Measurements from ENCODE around the gene PDGFRB. TPM values are rescaled to one million over a fixed set of nuclear protein-coding genes. Genes with fewer than 3 reads are reported as not detected.

The PDGFRB gene
- total and polyA plus RNA-seq, 2 of the 4 experiments (the other 2 are of a cell fraction), result 108 to 124 TPM

GRCh38 chr5:150108711-150109514, 46.7 kb downstream of the PDGFRB start:
- H3K27me3 ChIP-seq (ENCODE audit: control insufficient read depth, insufficient read depth, low read length), result no peaks in the 10 kb centered on the region
- no peak overlapping the region for H3K4me2 ChIP-seq (ENCODE audit: low read depth, low read length)
- no peak overlapping the region for H2AFZ ChIP-seq (replicated peaks; ENCODE audit: low read length, poor library complexity)
- H3K36me3 ChIP-seq (ENCODE audit: control insufficient read depth, insufficient read depth, low read length), result peaks cover under 1% of the 10 kb centered on the region; the same call in 1 of the 2 replicates
- H2BK15ac ChIP-seq (ENCODE audit: low read depth, low read length), result peak overlapping the region; percentile 34; the same call in 1 of the 3 replicates
- WGBS, 2 experiments (ENCODE audit: extremely low coverage in 2 of 2, insufficient read length in 1 of 2), result 100% methylated on average over 1 of the region's 11 CpGs; no CpG with 5 or more reads in 1 of the 2 experiments
- peak overlapping the region; percentile 79 for H2BK120ac ChIP-seq (ENCODE audit: low read depth, low read length)
- DNase-seq (no peak), ATAC-seq (ENCODE audit: low read depth) (no peak)
- in situ Hi-C loops (cut with MboI; ENCODE audit: low sequenced_read_pairs), result no loop called here
- peak overlapping the region; percentile 86 for H3K14ac ChIP-seq (replicated peaks; ENCODE audit: low read depth, low read length)
- peaks cover 4% of the 10 kb centered on the region; the same call in 1 of the 2 replicates for H4K20me1 ChIP-seq (ENCODE audit: insufficient read depth, low read length)
- peak overlapping the region; percentile 74 for H2BK20ac ChIP-seq (ENCODE audit: low read depth, low read length)
- peak overlapping the region; percentile 48 for H2BK5ac ChIP-seq (ENCODE audit: low read depth, low read length, poor library complexity, severe bottlenecking)
- H2AK9ac ChIP-seq (replicated peaks; ENCODE audit: low read depth, low read length, poor library complexity), result peak overlapping the region; percentile 48
- peak overlapping the region; percentile 62 for H4K5ac ChIP-seq (ENCODE audit: low read depth, low read length)
- H3K4me3 ChIP-seq (ENCODE audit: insufficient read depth, low read depth, low read length), result no peak overlapping the region
- POLR2A ChIA-PET (ENCODE audit: unreplicated experiment), result interaction anchor here (0.8 kb wide), 1 partner anchor 109 kb away, joined by 5 read pairs; the partner anchor contains the start of genes HMGXB3 and TIGD6
- peaks cover 29% of the 10 kb centered on the region for H3K9me1 ChIP-seq (ENCODE audit: insufficient read depth, low read length)
- TF ChIP-seq POLR2A (IDR thresholded peaks at IDR 0.05; ENCODE audit: low read depth, low read length) (no peak), ELK1 (IDR thresholded peaks at IDR 0.05; ENCODE audit: borderline replicate concordance, low read depth, low read length) (no peak)
- intact Hi-C loops (cut with micrococcal nuclease), result loop anchor here (2.0 kb wide), 1 partner anchor 72 kb away; no protein-coding TSS in a partner anchor
- CTCF ChIA-PET, result no interaction called here
- peak overlapping the region; percentile 92 for H4K91ac ChIP-seq (ENCODE audit: insufficient read depth, low read depth, low read length)
- peak overlapping the region; percentile 24 to 73; a peak in 3 of 4 replicates for H4K8ac ChIP-seq (ENCODE audit: low read depth in 2 of 2, low read length in 2 of 2)
- H3K9me3 ChIP-seq (ENCODE audit: control insufficient read depth, insufficient read depth, low read length), result no peaks in the 10 kb centered on the region
- peak overlapping the region; percentile 7; the same call in 1 of the 2 replicates for H3K27ac ChIP-seq (ENCODE audit: insufficient read depth, low read length)
- BruUV-seq (replicated peaks), result no TSS peak
- peak overlapping the region; percentile 80 for H3K23ac ChIP-seq (ENCODE audit: low read depth, low read length)
- H3K4ac ChIP-seq (ENCODE audit: low read depth, low read length), result peak overlapping the region; percentile 85
- H3K79me1 ChIP-seq (ENCODE audit: low read depth in 1 of 2, low read length in 2 of 2), result no peaks in the 10 kb centered on the region
- H3K9ac ChIP-seq (ENCODE audit: low read depth, low read length), result no peak overlapping the region
- peak overlapping the region; percentile 69 for H3K18ac ChIP-seq (ENCODE audit: low read depth, low read length)
- H2AK5ac ChIP-seq (ENCODE audit: low read depth, low read length), result peak overlapping the region; percentile 94; the same call in 1 of the 2 replicates
- H3K4me1 ChIP-seq (ENCODE audit: control insufficient read depth, insufficient read depth, low read length), result peaks cover 27% of the 10 kb centered on the region
- dilution Hi-C loops (cut with HindIII; ENCODE audit: low sequenced_read_pairs, unreplicated experiment), result no loop called here
- no peak overlapping the region for H3K56ac ChIP-seq (ENCODE audit: extremely low read depth, insufficient read depth, low read length)
